ENCODE results near the gene CEACAM16. TPM values are rescaled to one million over a fixed set of nuclear protein-coding genes. Genes with fewer than 3 reads are reported as not detected.

CEACAM16 gene
- total and polyA plus RNA-seq, 9 of the 15 experiments (the other 6 are each of a cell fraction or from before 2014, with no cell fraction given) = not detected

GRCh38 chr19:44741841-44742329 is 42.9 kb downstream of the CEACAM16 start (continued):
- TF ChIP-seq HDAC1 (IDR thresholded peaks at IDR 0.05) (peak in 1 of 2 experiments; percentile 66; a peak in 2 of 4 replicates), CBX1 (IDR thresholded peaks at IDR 0.05; ENCODE audit: low read depth) (no peak), KDM1A (IDR thresholded peaks at IDR 0.05) (no peak), ZNF311 (CRISPR knock-in tag; IDR thresholded peaks at IDR 0.05) (no peak), REST (IDR thresholded peaks at IDR 0.05; ENCODE audit: borderline replicate concordance) (peak; percentile 20; the same call in 1 of the 2 replicates), REST (CRISPR knock-in tag; IDR thresholded peaks at IDR 0.05; ENCODE audit: low read depth) (peak; percentile 67; the same call in 1 of the 2 replicates), ZC3H11A (IDR thresholded peaks at IDR 0.05; ENCODE audit: low read depth, low read length) (no peak), CREBBP (IDR thresholded peaks at IDR 0.05; ENCODE audit: low read depth, low read length) (no peak), MXI1 (IDR thresholded peaks at IDR 0.05; ENCODE audit: low read depth, low read length) (no peak), CBFA2T3 (IDR thresholded peaks at IDR 0.05) (peak; percentile 53), IRF9 (tag; IDR thresholded peaks at IDR 0.05) (peak; percentile 67; the same call in 1 of the 2 replicates), KAT2B (IDR thresholded peaks at IDR 0.05; ENCODE audit: low read depth, low read length) (no peak), SMAD4 (CRISPR knock-in tag; conservative IDR thresholded peaks at IDR 0.05) (peak; percentile 85), FOXJ2 (tag; IDR thresholded peaks at IDR 0.05) (0 out of 2 replicates have a peak, but pooled peaks have one; percentile 17), RNF2 (IDR thresholded peaks at IDR 0.05) (0 out of 2 replicates have a peak, but pooled peaks have one; percentile 66)
- TF ChIP-seq, protein P1, sequence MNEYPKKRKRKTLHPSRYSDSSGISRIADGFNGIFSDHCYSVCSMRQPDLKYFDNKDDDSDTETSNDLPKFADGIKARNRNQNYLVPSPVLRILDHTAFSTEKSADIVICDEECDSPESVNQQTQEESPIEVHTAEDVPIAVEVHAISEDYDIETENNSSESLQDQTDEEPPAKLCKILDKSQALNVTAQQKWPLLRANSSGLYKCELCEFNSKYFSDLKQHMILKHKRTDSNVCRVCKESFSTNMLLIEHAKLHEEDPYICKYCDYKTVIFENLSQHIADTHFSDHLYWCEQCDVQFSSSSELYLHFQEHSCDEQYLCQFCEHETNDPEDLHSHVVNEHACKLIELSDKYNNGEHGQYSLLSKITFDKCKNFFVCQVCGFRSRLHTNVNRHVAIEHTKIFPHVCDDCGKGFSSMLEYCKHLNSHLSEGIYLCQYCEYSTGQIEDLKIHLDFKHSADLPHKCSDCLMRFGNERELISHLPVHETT (CRISPR knock-in tag; conservative IDR thresholded peaks at IDR 0.05 in 1 of 2, IDR thresholded peaks at IDR 0.05 in 1 of 2) = peak in 1 of 2 experiments; percentile 85; a peak in 2 of 4 replicates
- TF ChIP-seq, protein P2, sequence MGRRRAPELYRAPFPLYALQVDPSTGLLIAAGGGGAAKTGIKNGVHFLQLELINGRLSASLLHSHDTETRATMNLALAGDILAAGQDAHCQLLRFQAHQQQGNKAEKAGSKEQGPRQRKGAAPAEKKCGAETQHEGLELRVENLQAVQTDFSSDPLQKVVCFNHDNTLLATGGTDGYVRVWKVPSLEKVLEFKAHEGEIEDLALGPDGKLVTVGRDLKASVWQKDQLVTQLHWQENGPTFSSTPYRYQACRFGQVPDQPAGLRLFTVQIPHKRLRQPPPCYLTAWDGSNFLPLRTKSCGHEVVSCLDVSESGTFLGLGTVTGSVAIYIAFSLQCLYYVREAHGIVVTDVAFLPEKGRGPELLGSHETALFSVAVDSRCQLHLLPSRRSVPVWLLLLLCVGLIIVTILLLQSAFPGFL (CRISPR knock-in tag; IDR thresholded peaks at IDR 0.05) = no peak
